GM19023 (cell line): Measurements from ENCODE around the gene ADGRE1.

Experiments used
- ATAC-seq: cut with Tn5 transposase; IDR thresholded peaks from one replicate; pipeline ENCODE4 v1.9.1; 2021; ENCODE audit warnings: mild to moderate bottlenecking, moderate library complexity; ENCODE audit not compliant: unreplicated experiment

Gene ADGRE1

GRCh38 chr19:6947745-6948144 is 60.4 kb downstream of the ADGRE1 start:
- ATAC-seq = no peak

- no peak for ATAC-seq
Observed at GRCh38 chr19:6948884-6949283, 61.5 kb downstream of the ADGRE1 start.

GRCh38 chr19:6952956-6953355 is 65.6 kb downstream of the ADGRE1 start:
- no peak for ATAC-seq

GRCh38 chr19:6955082-6955481 is 67.7 kb downstream of the ADGRE1 start:
- ATAC-seq = no peak

- ATAC-seq = no peak
Observed at GRCh38 chr19:6956573-6956972, 69.2 kb downstream of the ADGRE1 start.

- no peak for ATAC-seq
Observed at GRCh38 chr19:6958791-6959190, 71.4 kb downstream of the ADGRE1 start.

- ATAC-seq = no peak
Observed at GRCh38 chr19:6963244-6963852, 76.0 kb downstream of the ADGRE1 start.

GRCh38 chr19:6963937-6964336 is 76.6 kb downstream of the ADGRE1 start:
- no peak for ATAC-seq

- no peak for ATAC-seq
Observed at GRCh38 chr19:6967967-6968366, 80.6 kb downstream of the ADGRE1 start.

GRCh38 chr19:6969490-6969889 is 82.1 kb downstream of the ADGRE1 start:
- no peak for ATAC-seq

- no peak for ATAC-seq
Observed at GRCh38 chr19:6970021-6970420, 82.6 kb downstream of the ADGRE1 start.

- no peak for ATAC-seq
Observed at GRCh38 chr19:6970443-6970842, 83.1 kb downstream of the ADGRE1 start.

- no peak for ATAC-seq
Observed at GRCh38 chr19:6971366-6971765, 84.0 kb downstream of the ADGRE1 start.

- ATAC-seq = no peak
Observed at GRCh38 chr19:6976197-6976596, 88.8 kb downstream of the ADGRE1 start.

- no peak for ATAC-seq
Observed at GRCh38 chr19:6979399-6979798, 92.0 kb downstream of the ADGRE1 start.

GRCh38 chr19:6983448-6983847 is 96.1 kb downstream of the ADGRE1 start:
- ATAC-seq = no peak

- no peak for ATAC-seq
Observed at GRCh38 chr19:6987850-6988249, 100.5 kb downstream of the ADGRE1 start.

GRCh38 chr19:6988257-6988656 is 100.9 kb downstream of the ADGRE1 start:
- no peak for ATAC-seq
